ENCODE data around the gene TRIM31. TPM values are rescaled to one million over a fixed set of nuclear protein-coding genes. Genes with fewer than 3 reads are reported as not detected.

The TRIM31 gene
- total RNA-seq, 1 donor from 2014 or later = not detected

DNA sequence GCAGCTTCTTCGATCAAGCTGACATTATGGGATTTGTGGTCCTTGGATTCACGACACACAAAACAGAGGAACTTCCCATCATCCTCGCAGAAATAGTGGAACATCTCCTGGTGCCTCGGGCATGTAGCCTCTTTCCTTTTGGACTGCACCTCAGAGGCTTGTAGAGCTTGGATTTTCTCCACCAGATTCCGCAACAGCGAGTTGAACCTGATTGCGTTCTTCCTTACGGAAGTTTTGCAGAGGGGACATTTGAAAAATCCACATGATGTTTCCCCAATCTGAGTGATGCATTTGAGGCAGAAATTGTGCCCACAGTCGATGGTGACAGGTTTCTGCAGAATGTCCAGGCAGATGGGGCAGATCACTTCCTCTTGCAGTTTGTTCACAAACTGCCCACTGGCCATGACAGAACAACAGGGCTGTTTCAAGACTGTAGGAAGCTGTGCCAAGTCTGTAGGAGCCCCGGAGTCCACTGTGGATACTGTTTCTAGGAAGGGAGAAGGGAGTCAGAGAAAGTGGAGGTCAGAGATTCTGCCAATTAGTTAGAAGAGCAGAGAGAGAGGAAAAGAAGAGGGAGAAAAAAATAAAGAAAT is 392 bp downstream of the TRIM31 start:
- TF ChIP-seq, protein P1, sequence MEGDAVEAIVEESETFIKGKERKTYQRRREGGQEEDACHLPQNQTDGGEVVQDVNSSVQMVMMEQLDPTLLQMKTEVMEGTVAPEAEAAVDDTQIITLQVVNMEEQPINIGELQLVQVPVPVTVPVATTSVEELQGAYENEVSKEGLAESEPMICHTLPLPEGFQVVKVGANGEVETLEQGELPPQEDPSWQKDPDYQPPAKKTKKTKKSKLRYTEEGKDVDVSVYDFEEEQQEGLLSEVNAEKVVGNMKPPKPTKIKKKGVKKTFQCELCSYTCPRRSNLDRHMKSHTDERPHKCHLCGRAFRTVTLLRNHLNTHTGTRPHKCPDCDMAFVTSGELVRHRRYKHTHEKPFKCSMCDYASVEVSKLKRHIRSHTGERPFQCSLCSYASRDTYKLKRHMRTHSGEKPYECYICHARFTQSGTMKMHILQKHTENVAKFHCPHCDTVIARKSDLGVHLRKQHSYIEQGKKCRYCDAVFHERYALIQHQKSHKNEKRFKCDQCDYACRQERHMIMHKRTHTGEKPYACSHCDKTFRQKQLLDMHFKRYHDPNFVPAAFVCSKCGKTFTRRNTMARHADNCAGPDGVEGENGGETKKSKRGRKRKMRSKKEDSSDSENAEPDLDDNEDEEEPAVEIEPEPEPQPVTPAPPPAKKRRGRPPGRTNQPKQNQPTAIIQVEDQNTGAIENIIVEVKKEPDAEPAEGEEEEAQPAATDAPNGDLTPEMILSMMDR (IDR thresholded peaks at IDR 0.05) = no peak
- no peak for DNase-seq (ENCODE audit: extremely low spot score, unreplicated experiment)
- Mint-ChIP-seq H3K27ac (ENCODE audit: unreplicated experiment) (no peak overlapping the region), H3K9me3 (ENCODE audit: unreplicated experiment) (no peaks in the 10 kb centered on the region), H3K4me3 (ENCODE audit: unreplicated experiment) (no peak overlapping the region), H3K36me3 (ENCODE audit: unreplicated experiment) (no peaks in the 10 kb centered on the region), H3K4me1 (ENCODE audit: unreplicated experiment) (no peaks in the 10 kb centered on the region), H3K27me3 (ENCODE audit: unreplicated experiment) (peaks cover 72% of the 10 kb centered on the region)

DNA sequence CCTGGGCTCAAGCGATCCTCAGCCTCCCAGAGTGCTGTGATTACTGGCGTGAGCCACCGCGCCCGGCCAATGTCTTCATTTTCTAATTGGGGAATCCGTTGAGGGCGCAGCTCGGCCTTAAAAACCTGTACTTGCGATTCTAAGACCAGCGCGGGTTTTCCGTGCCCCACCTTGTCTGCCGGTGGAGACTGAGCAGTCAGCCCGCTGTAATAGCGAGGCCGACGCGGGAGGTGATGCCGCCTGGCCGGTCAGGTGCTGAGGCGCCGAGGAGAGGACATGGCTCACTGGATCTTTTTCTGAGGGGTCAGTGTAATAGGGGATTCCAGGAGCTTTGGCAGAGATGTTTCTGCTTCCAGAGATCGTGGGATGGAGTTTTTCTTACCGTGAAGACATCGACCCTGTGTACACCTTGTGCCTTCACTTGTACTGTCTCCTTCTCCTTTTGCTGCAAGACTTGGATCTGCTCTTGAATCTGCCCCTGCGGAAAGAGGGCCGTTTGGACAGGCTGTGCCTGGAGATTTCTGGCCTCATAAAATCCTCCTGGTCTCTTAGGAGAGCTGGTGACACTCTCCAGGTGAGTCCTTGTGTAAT is 1.5 kb downstream of the TRIM31 start:
- no peak overlapping the region for H3K27ac Mint-ChIP-seq (ENCODE audit: unreplicated experiment)
- TF ChIP-seq, protein P1 (IDR thresholded peaks at IDR 0.05) = no peak
- no peak overlapping the region for H3K4me3 Mint-ChIP-seq (ENCODE audit: unreplicated experiment)
- H3K9me3 Mint-ChIP-seq (ENCODE audit: unreplicated experiment) = no peaks in the 10 kb centered on the region
- peaks cover 72% of the 10 kb centered on the region for H3K27me3 Mint-ChIP-seq (ENCODE audit: unreplicated experiment)
- no peaks in the 10 kb centered on the region for H3K36me3 Mint-ChIP-seq (ENCODE audit: unreplicated experiment)
- no peaks in the 10 kb centered on the region for H3K4me1 Mint-ChIP-seq (ENCODE audit: unreplicated experiment)
- DNase-seq (ENCODE audit: extremely low spot score, unreplicated experiment) = no peak

DNA sequence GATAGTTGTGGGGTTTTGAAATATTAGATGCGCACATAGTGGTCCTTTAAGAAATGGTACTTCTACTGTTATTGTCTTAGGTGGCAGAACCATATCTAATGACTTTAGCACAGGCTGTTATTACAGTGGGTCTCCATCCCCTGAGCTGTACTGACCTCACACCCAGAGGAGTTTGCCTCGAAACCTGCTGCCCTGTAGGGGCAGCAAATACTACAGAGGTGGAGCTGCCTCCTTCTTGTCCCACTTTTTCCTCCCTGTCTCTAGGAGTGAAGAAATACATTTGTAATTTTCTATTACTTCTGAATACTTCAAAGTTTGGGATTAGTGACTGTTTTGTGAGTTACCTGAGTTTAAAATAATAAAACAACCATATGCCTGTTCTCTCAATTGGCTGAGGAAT is 8.2 kb downstream of the TRIM31 start:
- peaks cover 51% of the 10 kb centered on the region for H3K27me3 Mint-ChIP-seq (ENCODE audit: unreplicated experiment)
- no peak for DNase-seq (ENCODE audit: extremely low spot score, unreplicated experiment)
- TF ChIP-seq, protein P1 (IDR thresholded peaks at IDR 0.05) = no peak
- H3K27ac Mint-ChIP-seq (ENCODE audit: unreplicated experiment) = no peak overlapping the region
- no peak overlapping the region for H3K4me3 Mint-ChIP-seq (ENCODE audit: unreplicated experiment)
- no peaks in the 10 kb centered on the region for H3K36me3 Mint-ChIP-seq (ENCODE audit: unreplicated experiment)
- peaks cover 31% of the 10 kb centered on the region for H3K4me1 Mint-ChIP-seq (ENCODE audit: unreplicated experiment)
- H3K9me3 Mint-ChIP-seq (ENCODE audit: unreplicated experiment) = no peaks in the 10 kb centered on the region

DNA sequence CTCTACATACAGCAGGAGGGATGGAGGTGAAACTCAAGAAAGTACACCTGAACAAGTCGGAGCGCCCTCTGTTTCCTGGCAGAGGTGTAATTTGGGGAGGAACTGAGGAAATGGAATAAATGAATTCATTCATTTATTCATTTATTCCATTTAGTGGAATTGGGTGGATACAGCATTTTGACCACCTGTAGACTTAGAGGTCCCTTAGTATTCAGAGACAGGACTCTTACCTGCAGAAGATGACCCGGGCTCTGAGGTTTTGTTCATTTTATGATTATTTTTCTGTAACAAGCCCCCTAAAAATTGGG is 9.1 kb downstream of the TRIM31 start:
- TF ChIP-seq, protein P1 (IDR thresholded peaks at IDR 0.05) = no peak
- H3K36me3 Mint-ChIP-seq (ENCODE audit: unreplicated experiment) = no peaks in the 10 kb centered on the region
- peaks cover 31% of the 10 kb centered on the region for H3K4me1 Mint-ChIP-seq (ENCODE audit: unreplicated experiment)
- DNase-seq (ENCODE audit: extremely low spot score, unreplicated experiment) = no peak
- H3K27me3 Mint-ChIP-seq (ENCODE audit: unreplicated experiment) = peaks cover 54% of the 10 kb centered on the region
- H3K4me3 Mint-ChIP-seq (ENCODE audit: unreplicated experiment) = peak overlapping the region; percentile 73
- H3K9me3 Mint-ChIP-seq (ENCODE audit: unreplicated experiment) = no peaks in the 10 kb centered on the region
- no peak overlapping the region for H3K27ac Mint-ChIP-seq (ENCODE audit: unreplicated experiment)

DNA sequence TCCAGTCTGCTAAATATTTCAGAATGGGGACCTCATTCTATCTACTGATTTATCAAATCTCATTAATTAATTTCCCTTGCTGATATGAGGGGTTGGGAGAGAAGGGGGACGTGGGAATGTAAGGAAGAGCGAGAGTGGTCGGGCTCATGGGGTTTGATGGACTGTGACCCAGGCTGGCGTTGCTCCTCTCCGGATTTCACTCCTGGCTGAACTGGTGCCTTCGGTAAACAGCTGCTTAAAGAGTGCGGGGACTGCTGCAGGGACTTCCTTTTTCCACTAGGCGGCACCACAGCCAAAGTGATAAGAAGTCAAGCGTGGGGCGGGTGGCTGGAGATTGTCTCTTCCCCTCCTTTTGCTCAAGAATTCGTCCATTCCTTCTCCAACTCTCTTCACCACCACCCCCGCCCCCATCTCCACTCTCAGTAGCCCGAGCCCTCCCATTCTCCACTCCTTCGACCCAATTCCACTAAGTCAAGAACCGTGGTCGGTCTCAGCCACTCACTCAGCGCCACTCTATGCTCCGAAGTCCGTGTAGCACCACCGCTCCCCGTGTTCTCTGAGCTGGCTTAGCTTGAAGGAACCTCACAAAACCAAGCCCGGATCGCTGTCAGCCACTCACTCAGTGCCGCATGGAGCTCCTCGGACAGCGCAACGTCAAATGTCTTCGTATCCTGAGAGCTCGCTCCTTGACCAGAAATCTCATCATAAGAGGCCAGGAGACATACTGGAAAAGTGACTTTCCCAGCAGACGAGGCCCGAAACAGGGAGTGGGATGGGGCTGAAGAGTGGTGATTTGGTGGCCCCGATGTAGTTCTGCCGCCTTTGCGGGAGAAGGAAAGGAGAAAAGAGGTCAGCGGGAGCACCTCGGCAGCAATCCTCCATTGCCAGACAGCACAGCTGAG is 9.7 kb downstream of the TRIM31 start:
- no peaks in the 10 kb centered on the region for H3K9me3 Mint-ChIP-seq (ENCODE audit: unreplicated experiment)
- H3K27me3 Mint-ChIP-seq (ENCODE audit: unreplicated experiment) = peaks cover 56% of the 10 kb centered on the region
- peak overlapping the region; percentile 73 for H3K4me3 Mint-ChIP-seq (ENCODE audit: unreplicated experiment)
- H3K27ac Mint-ChIP-seq (ENCODE audit: unreplicated experiment) = peak overlapping the region; percentile 50
- DNase-seq (ENCODE audit: extremely low spot score, unreplicated experiment) = peak; percentile 91
- TF ChIP-seq, protein P1 (IDR thresholded peaks at IDR 0.05) = peak; percentile 93
- peaks cover 31% of the 10 kb centered on the region for H3K4me1 Mint-ChIP-seq (ENCODE audit: unreplicated experiment)
- no peaks in the 10 kb centered on the region for H3K36me3 Mint-ChIP-seq (ENCODE audit: unreplicated experiment)

All from osteocyte (in vitro differentiated cells).